Left lung (tissue), 10 donors: ENCODE results near the gene HOXD10. TPM values are rescaled to one million over a fixed set of nuclear protein-coding genes. Genes with fewer than 3 reads are reported as not detected.
A peak's percentile ranks its signal among the peaks of the same experiment; 100 is the strongest.

ENCODE experiments used
- ATAC-seq: fragments of 200-7000 bp; cut with Tn5 transposase; one replicate; pipeline ENCODE4 v1.9.1; 2020; ENCODE audit warnings: moderate library complexity
- DNase-seq, 4 donors: peaks; one replicate each; pipeline ENCODE4 v3.0.0-alpha.2; 2013 to 2020
- H3K27ac ChIP-seq, 2 donors: fragments of 200-600 bp; sonication (generic) in 1 of 2; one replicate each; pipeline versions ENCODE4 v1.5.0 to v1.8.0; 2020 to 2021
- H3K27me3 ChIP-seq, 2 donors: fragments of 200-600 bp; sonication (generic) in 1 of 2; one replicate each; pipeline versions ENCODE4 v1.5.0 to v1.8.0; 2020 to 2021
- H3K36me3 ChIP-seq, 2 donors: fragments of 200-600 bp; sonication (generic) in 1 of 2; one replicate each; pipeline versions ENCODE4 v1.5.0 to v1.8.0; 2020 to 2021
- H3K4me1 ChIP-seq, 2 donors: fragments of 200-600 bp; one replicate each; pipeline ENCODE4 v1.8.0; 2021
- H3K4me3 ChIP-seq, 2 donors: fragments of 200-600 bp; sonication (generic) in 1 of 2; one replicate each; pipeline versions ENCODE4 v1.5.0 to v1.8.0; 2020 to 2021; ENCODE audit warnings: mild to moderate bottlenecking in 1 of 2
- H3K9me3 ChIP-seq, 2 donors: fragments of 200-600 bp; sonication (generic) in 1 of 2; one replicate each; pipeline versions ENCODE4 v1.5.0 to v1.8.0; 2020 to 2021
- CTCF ChIP-seq, 2 donors: fragments of 200-600 bp; sonication (generic) in 1 of 2; IDR thresholded peaks; one replicate each; pipeline versions ENCODE4 v1.5.0 to v1.8.0; 2021; ENCODE audit warnings: antibody characterized with exemption in 2 of 2
- intact Hi-C, 2 donors: fragments of 100-400 bp; cut with DNase I; formaldehyde crosslinking; loops; one replicate each; pipeline versions ENCODE4 v1.11.2 to v1.14.2; 2022
- polyA plus RNA-seq, 6 donors: library from polyadenylated mRNA; unstranded; fragments of 120-200 nt; gene quantifications; one replicate each; pipeline ENCODE4 v1.2.1, GENCODE V29; 2013; ENCODE audit not compliant: insufficient read length in 6 of 6
- total RNA-seq, 2 donors: library from RNA; stranded (reverse); fragmentation: NEBNext Ultra II Directional; extraction: Animal tissue kit (Norgen Biotek cat#: 25700); gene quantifications; one replicate each; pipeline ENCODE4 v1.2.1, GENCODE V29; 2021
- donor health status: DM: no; HTN: yes; CAD: no.
- donor health status: DM: no; HTN: no; CAD: no.

Gene HOXD10
- total and polyA plus RNA-seq, 8 donors = 0.31 to 1.5 (median 0.44) TPM; not detected in 2

DNA sequence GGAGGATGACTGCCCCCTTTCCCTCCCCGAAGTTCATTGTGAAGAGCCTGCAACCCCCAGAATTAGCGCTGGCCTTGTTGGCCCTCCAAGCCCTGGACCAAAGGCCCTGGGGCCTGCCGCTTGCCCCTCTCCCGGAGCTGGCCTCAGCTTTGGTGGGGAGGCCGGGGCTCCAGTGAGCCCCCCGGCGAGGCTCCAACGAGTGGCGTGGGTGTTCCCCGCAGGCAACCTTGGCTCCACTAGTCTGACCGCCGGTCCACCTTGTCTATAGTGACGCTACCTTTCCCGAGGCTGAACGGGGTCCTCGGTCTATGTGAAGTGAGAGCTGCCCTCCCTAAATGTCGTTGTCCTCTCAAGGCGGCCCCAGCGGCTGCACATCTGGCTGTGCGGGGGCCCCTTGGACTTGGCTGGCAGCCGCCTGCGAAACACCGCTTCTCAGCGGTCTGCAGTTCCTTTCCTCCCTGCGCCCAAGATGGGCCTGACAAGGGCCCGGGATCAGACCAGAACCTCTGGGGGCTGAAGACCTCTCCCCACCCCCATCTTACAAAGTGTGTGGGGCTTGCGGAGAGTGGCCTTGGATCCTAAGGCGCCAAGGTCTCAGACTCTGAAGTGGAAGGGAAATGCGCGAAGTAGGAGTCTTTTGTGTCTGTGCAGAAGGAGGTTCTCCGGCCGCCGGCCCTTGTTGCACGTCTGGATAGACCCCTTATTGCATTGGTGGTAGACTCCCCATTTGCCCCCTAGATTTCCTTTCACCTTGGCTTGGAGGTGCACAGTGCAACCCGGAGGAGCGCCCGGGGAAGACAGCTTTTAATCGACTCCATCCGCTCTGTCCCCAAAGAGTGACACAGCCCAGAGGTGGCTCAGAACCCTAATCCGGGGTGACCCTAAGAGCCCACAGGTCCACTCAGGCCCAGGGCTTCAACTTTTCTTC, 3.9 kb upstream of the HOXD10 start:
- no peaks in the 10 kb centered on the region for H3K4me1 ChIP-seq
- TF ChIP-seq CTCF (IDR thresholded peaks at IDR 0.05) = no peak
- peaks cover 100% of the 10 kb centered on the region in 2 donors for H3K27me3 ChIP-seq
- ATAC-seq (no peak), DNase-seq (peak in 1 of 4 donors; percentile 71)
- intact Hi-C loops = no loop called here
- H3K9me3 ChIP-seq = no peaks in the 10 kb centered on the region
- H3K4me3 ChIP-seq = no peak overlapping the region
- H3K36me3 ChIP-seq = no peaks in the 10 kb centered on the region
- H3K27ac ChIP-seq = no peak overlapping the region

- ATAC-seq (no peak), DNase-seq (no peak)
- intact Hi-C loops = no loop called here
- H3K9me3 ChIP-seq = no peaks in the 10 kb centered on the region
- TF ChIP-seq CTCF (IDR thresholded peaks at IDR 0.05) = no peak
- H3K36me3 ChIP-seq = no peaks in the 10 kb centered on the region
- H3K4me1 ChIP-seq = no peaks in the 10 kb centered on the region
- no peak overlapping the region for H3K4me3 ChIP-seq
- H3K27me3 ChIP-seq = peaks cover 99 to 100% of the 10 kb centered on the region in 2 donors
- no peak overlapping the region for H3K27ac ChIP-seq
Measured at GRCh38 chr2:176114120-176114929, 2.3 kb upstream of the HOXD10 start.

DNA sequence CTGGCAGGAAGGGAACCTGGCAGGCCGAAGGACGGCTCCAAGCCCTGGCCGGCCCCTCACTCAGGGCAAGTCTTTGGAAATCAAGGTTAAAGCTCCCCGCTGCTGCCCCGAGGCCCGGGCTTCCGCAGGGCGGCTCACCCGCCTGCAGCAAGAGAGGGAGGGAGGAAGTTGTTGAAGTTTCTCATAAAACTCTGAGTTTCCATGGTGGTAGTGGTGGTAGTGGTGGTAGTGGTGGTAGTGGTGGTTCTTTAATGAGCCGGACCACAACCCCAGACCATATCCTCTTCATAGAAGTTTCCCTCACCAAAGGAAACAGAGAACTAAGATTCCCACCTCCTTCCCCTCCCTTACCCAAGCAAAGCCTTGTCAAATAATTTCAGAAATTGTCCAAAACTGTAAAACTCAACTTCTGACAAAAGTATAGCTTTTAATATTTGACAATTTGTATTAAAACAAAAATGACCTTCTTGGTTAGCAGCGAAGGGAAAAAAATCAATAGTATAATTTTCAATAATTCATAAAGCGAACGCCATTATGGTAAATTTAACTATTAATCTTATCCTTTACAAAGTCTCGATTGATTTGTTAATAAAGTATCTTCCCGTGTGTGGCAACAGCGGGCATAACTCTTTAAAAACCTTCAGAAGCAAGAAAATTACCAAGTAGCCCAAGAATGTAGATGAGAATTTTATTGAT, 1.5 kb upstream of the HOXD10 start:
- no peak overlapping the region for H3K4me3 ChIP-seq
- peaks cover 99 to 100% of the 10 kb centered on the region in 2 donors for H3K27me3 ChIP-seq
- TF ChIP-seq CTCF (IDR thresholded peaks at IDR 0.05) = no peak

DNA sequence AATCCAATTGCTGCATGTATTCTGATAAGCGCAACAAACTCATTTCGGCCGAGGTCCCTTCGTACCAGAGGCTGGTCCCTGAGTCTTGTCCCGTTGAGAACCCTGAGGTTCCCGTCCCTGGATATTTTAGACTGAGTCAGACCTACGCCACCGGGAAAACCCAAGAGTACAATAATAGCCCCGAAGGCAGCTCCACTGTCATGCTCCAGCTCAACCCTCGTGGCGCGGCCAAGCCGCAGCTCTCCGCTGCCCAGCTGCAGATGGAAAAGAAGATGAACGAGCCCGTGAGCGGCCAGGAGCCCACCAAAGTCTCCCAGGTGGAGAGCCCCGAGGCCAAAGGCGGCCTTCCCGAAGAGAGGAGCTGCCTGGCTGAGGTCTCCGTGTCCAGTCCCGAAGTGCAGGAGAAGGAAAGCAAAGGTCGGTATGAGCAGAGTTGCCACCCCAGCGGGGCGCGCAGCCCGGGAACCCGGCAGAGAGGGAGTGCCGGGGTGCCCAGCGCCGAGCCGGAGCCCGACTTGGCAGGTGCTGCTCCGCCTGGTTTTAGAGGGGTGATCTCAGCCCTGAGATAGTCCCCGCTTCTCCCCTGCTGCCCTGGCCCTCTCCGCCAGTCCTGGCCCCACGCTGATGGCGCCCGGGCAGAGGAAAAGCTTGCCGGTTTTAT, 714 bp downstream of the HOXD10 start:
- TF ChIP-seq CTCF (IDR thresholded peaks at IDR 0.05) = no peak
- H3K4me1 ChIP-seq = peaks cover 0 to 4% of the 10 kb centered on the region in 2 donors
- intact Hi-C loops = no loop called here
- no peak overlapping the region for H3K4me3 ChIP-seq
- ATAC-seq (no peak), DNase-seq (peak in 1 of 4 donors; percentile 68)
- H3K36me3 ChIP-seq = no peaks in the 10 kb centered on the region
- no peak overlapping the region for H3K27ac ChIP-seq
- peaks cover 99 to 100% of the 10 kb centered on the region in 2 donors for H3K27me3 ChIP-seq
- no peaks in the 10 kb centered on the region for H3K9me3 ChIP-seq

More for the DNA sequence above, 1.5 kb upstream of the HOXD10 start:
- intact Hi-C loops = no loop called here
- no peak for ATAC-seq
- Histone ChIP-seq H3K27ac (no peak overlapping the region), H3K36me3 (no peaks in the 10 kb centered on the region), H3K4me1 (no peaks in the 10 kb centered on the region), H3K9me3 (no peaks in the 10 kb centered on the region)
- DNase-seq = peak in 1 of 4 donors; percentile 67
